COLO668 (cell line): ENCODE data around the gene G0S2.

Experiments used
- DNase-seq: peaks from one replicate; lab custom pipeline; 2025; ENCODE audit not compliant: unreplicated experiment; lab: John Stamatoyannopoulos, UW

The G0S2 gene

DNA sequence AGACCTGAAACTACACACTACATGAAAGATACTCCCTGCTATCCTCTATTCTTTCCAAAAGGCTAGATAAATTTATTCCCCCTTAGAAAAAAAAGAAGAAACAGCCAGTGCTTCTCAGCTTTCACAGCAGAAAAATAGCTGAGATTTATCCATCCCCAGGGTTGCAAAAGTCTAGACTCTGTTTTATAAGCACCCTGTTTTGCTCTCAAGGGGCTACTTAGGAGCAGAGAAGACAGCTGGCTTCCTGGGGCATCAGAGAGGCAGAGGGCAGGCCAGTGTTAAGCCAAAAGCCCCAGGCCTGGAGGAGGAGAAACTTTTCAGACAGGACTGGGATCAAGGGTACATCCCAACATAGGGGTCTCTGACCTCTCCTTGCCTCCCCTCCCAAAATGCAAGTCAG lies 26.9 kb upstream of the G0S2 start:
- no peak for DNase-seq

DNA sequence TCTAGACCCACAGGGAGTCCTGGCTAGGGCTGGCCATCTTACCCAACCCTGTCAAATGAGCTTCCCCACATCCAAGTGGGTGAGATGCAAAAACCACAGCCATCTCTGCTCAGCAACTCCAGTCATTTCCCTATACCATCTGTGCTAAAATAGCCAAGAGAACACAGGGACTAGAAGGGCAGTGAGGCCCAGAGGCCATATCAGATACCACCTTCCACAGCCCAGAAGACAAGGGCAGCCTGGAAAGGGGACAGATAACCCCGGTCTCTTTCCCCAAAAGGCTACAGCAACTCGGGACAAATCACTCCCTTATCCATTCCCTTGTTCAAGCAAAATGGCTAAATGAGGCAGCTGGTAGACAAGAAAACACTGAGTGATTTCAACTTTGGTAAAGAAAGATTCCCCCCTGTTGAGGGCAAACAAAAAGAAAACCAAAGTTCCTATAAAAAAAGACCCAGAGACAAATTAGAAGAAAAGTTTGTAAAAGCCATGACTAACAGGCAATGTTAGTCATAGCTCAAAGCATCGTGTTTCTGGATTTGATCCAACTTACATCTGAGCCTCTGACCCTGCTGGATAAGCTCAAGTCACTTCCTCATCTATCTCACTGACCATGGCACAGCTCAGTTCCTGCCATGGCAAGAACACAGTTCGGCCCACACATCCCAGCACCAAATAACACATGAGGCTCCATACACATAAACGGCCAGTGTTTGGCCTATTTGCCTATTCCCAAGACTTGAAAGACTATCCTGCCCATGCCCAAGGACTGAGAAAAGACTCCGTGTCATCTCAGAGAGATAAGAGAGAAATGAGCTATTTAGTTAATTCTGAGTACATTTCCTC lies 26.1 kb upstream of the G0S2 start:
- peak; percentile 15 for DNase-seq

DNA sequence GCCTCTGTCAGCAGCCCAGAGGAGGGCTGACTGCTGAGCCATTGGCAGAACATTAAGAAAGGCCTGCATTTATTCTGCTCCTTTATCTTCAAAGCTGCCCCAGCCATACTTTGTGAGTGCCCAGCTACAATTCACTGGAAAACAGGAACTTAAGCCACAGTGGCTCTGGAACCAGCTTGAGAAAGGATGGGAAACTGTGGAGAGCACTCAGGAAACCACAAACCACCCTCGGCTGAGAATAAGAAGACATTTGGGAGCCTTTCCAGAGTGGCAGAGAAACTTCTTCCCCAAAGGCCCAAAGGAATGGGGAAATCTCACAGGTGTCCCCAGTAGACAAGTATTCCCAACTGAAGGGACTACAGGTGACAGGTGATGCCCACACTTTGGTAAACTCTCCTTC lies 24.8 kb upstream of the G0S2 start:
- no peak for DNase-seq

DNA sequence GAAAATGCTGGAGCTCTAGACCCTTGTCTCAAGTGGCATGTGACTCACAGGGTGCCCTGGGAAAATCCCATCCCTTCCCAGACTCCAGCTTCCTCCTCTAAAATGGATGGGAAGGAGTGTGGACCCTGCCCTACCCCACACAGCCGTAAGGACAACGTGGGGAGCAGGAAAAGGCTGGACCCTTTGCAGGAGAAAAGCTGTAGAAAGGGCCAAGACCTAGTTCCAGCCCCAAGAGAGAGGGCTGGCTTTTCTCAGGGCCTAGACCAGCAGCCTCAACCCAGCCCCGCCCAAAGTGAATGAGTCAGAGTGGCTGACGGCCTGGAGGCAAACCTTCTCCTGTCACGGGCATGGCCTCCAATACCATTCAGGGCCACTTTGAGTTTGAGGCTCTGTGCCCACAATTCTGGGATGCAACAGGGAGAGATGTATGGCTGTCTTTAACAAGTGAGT lies 24.0 kb upstream of the G0S2 start:
- peak; percentile 76 for DNase-seq

DNA sequence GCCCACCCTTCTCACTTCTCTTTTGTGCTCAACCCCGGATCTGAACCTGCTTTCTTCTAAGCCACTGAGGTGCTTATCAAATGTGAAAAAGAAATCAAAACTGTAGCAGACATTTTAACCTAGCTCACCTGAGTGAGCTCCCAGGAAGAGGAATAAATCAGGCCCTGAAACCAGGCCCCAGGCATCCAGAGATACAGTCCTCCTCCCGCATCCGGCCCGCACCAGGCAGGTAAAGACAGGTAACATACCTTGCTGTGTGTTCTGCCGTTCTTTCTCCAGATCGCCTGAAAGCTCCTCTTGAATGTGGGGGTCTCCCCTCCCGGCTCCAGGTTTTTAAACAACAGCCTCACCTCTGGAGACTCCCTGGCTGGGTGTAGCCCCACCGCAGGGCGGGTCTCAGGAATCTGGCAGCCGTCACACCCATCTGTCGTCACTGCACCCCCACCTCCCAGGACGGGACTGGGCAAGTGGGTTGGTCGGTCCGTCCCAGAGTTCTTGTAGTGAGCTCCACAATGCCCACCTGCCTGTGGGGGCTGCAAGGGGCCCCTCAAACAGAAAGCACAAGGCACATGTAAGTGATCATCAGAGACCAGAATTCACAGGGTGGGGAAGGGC lies 23.0 kb upstream of the G0S2 start, which contains the start of gene LAMB3:
Gene LAMB3 (minus strand): TSS at position 305 of the 615 bp plus-strand sequence. CDS start 1,481 bp downstream, outside the sequence.
- DNase-seq: peak; percentile 71

DNA sequence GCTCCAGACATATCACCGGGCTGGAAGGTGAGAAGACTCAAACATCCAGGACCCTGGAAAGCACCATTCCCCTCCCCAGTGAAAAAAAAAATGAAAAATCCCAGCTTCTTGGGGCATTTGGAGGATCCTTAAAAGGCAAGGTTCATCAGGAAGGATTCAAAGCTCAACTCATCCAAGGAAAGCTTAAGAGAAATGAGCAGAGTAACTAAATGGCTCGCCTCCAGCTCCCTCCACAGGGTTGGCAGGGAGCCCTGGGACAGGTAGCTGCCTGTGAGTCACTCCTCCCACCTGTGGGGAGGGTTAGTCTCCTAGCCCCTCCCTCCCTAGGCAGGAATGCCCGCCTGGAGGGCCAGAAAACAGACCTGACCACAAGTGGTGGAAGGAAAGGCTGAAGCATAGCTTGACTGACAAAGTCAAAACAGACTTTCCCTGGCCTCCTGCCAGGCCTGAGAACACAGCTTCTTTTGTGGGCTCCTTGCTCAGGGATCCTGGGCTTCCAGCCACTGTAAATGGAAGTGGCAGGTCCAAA lies 22.3 kb upstream of the G0S2 start:
- DNase-seq: peak; percentile 96

DNA sequence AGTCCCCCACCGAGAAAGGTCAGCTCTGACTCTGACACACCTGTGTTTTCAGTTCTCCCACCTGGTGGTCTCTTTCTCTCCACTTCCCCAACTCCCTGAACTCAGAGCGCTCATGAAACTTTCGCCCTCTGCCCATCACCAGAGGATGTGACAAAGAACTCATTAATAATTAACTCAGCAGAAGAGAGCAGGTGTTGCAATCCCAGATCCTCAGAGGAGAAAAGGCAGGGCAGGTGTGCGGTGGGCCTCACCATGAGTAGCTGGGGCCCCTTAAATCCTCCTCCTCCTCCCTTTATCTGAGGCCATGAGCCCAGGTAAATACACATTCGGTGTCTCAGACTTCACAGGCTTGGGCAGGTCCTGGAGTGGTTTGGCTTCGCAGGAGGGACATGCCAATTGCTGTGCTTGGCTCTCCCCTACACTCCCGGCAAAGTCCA lies 21.3 kb upstream of the G0S2 start:
- DNase-seq: peak; percentile 88

DNA sequence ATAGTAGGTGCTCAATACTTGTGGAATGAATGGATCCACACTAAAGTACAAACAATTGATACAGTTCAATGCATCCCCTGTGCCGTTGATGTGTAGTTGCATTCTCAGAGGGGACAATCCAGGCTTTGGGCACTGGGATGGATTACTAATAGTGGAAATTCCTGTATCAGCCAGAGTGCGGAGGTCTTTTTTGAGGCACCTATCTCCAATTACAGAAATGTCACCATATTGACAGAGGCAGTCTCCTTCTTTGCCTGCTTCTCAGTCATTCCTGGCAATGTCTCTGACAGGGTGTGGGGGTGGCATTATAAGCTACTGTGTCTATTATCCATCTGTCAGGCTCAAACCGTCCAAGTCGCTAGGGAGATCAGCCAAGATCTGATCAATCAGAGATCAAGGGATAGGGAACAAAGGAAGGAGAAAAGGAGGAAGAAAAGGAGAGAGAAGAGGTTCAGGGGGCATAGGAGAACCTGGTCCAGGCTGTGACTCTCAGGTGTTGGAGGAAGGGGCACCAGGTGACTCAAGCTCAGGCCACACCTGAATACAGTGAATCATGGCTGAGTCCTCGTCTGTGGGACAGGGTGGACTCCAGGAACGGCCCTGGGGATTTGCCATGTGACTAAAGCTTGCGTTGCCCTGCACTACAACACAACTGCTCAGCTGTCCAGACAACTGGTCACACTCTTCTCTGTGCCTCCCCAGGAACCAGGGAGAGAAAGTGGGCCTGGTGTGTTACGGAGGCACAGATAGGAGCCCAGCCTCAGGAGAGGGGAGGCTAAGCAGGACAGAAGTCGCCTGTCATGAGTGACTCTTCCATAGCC lies 19.6 kb upstream of the G0S2 start:
- DNase-seq: no peak

DNA sequence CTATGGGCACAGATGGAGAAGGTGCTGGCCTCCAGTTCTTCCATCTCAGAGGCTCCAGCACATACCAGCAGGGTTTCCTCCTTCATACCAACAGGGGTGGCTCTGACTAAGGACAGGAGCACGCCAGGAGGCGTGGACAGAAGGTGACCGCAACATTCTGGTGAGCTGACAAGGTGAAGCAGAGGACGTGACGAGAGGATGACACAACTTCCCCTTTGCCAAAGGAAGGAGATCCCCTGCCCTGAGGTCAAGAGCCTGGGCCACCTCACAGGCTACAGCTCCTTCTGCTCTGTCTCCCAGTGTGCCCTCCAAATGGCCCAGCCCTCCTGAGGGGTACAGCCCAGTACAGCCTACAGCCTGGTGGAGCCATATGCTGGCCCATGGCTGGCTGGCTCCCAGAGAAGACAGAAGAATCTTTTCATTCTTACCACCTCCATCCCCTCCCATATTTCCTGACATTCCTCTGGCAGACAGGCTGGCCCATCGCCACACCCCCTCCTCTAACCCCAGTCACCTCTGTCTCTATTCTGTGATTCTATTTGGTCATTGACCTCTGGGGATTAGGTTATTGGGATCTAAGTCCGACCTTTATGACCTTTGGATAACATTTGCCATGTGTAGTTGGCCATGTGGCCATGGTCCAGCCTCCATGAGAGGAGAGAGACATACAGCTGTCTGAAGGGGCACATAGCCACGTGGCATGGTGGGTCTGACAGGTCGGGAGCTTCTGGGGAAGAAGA lies 17.9 kb upstream of the G0S2 start:
- no peak for DNase-seq

DNA sequence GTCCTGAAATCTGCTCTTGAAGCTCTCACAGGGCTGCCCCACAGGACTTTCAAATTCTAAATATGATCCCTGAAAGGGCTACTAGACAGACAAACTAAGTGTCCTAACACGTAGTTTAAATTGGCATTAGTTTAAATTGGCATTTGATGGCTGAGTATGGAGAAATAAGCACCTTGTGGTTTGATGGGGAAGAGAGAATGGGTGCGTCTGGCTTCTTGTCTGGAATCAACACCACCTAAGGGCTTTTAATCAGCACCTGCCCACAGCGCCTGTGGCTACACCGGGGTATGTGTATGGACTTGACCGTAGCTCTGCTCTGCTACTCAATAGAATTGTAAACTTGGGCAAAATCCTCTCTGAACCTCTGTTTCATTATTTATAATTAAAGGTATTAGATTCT lies 17.3 kb upstream of the G0S2 start:
- no peak for DNase-seq

DNA sequence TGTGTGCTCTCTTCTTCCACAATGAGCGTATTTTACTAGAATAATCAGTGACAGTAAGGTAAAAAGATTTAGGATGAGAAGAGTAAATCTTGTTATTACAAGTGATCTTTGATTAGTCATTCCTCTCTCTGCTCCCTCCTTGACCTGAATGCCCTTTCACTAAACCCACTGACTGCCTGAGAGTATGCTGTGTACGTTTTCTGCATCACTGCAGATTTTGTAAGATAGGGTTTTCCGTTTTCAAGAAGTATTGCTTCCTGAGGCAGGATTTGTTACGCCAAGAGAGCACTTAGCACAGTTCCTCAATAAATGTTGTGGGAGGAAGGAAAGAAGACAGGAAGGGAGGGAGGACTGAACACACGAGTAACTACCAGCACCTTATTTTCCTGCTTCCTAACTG lies 15.3 kb upstream of the G0S2 start:
- DNase-seq: no peak

DNA sequence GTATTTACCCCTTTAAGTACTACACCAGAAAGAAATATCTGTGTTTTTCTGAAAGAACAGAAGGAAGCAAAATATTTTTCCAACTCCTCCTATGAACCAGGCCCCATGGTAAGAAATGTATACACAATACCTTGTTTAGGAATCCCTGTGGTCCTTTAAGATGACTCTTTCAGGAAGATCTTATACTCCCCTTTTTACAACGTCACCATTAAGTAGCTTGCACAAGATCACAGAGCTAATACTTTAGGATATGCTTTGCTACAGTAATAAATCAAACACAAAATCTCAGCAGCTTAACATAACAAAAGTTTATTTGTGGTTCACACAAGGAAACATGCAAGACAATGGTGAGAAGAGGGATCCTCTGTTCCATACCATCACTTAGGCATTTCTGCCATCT lies 14.1 kb upstream of the G0S2 start:
- DNase-seq: no peak

DNA sequence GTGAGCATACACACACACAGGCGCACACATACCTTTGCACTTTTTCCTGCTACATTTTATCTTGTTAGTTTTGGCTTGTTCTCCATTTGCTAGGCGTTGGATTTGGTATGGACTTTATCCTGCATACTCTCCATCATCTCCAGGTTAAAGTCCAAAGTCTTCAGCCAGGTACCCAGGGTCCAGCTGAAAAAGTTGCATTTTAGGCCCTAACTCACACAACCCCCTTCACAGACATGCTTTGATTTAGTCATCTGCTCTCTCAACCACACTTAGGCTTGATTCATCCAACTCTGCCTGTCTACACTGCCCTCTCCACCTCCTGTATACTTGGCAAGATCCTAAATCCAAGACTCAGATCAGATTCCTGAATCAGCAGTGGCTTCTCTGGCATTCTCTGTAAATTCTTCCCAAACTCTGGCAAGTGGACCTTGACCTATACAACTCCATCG lies 12.3 kb upstream of the G0S2 start:
- DNase-seq: no peak

DNA sequence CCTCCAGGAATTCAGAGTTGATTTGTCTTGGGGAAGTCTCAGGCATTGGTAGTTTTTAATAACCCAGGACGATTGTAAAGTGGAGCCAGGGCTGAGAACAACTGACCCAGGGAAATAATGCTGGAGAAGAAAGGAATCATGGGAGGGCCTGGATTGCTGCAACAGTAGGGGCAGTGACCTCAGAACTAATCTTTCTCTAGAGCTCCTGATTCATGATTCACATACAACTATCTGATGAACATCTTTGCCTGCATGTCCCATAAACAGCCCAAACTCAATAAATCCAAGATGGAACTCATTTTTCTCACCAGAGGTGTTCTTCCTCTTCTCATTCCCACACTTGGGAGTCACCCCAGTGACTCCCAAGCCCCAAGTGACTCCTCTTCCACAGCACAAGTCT lies 8.1 kb upstream of the G0S2 start:
- DNase-seq: no peak

DNA sequence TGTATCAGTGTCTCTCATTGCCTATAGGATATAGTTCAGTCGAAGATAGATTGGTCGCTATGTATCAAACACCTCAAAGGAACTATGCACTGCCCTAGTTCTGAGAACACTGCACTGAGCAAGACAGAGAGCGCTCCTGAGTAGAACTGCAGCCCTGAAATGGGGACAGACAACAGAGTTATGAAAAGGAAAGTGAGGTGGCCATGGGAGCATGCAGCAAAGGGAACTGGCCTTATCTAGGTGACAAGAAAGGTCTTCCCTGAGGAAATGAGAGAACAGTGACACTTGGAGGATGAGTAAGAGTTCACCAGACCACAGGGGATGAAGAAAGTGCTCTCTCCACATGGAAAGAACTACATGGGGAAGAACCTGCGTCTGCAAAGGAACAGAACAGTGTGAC lies 7.5 kb upstream of the G0S2 start:
- no peak for DNase-seq

DNA sequence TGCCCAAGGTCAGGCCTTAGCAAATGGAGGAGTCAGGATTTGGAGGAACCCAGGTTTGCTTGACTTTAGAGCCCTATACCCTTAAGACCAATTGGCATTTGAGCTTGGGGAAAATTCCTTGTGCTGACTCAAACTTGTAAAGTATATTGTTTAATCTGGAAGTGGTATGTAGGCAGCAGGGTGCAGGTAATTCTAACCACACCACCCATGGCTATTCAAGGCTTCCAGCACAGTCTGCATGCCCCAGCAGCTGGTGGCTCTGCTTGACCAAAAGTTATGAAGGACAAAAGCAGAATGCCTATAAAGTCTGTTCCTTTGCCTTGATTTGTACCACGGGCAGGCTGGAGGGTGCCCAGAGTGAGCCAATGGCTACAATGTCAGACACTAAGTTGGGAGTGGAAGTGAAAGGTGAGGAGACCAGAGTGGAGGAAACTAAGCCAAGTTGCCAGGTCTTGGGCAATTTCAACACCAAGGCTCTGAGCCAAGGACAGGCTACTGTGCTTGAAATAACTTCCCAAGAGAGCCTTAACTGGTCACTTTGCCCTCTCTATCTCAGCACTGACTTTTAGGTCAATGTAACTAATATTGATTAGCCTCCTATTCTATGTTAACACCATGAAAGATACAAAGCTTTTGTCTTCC lies 4.7 kb upstream of the G0S2 start:
- DNase-seq: no peak

DNA sequence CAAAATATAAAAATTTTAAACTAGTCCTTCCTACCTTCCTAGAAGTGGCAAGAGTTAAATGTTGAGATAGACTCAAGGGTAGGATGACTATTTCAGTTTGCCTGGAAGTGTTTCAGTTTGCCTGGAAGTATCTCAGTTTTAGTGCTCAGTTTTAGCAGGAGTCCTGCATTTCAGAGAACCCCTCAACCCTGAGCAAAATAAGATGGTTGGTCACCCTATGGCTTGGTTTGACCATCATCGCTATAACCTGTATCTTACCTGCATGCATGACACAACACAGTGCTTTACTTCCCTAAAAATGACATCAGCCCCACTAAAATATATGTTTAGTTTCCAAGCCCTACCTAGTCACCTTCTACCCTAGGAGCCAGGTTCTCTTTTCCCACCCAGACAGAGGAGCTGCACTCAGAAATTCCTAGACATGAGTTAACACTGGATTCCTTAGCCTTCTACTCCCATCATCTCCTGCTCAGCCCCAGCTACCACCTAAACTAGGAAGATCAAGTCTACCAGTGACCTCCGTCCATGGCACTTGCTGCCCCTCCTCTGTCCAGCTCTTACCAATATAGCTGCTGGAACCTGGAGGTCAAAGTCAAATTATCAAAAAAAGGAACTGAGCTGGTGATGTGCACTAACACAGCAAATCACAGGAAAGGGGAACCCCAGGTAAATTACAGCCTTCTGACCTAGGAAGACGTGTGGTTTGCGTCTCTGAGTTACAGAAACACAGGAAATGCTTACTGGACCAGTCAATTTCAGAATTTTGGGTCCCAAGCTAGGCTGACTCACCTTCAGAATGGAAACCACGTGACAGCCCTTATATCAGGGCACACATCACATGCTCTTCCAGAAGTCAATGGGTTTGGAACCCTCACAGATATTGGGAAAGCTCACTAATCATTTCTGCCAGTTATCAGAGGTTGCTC lies 2.2 kb upstream of the G0S2 start:
- DNase-seq: no peak

DNA sequence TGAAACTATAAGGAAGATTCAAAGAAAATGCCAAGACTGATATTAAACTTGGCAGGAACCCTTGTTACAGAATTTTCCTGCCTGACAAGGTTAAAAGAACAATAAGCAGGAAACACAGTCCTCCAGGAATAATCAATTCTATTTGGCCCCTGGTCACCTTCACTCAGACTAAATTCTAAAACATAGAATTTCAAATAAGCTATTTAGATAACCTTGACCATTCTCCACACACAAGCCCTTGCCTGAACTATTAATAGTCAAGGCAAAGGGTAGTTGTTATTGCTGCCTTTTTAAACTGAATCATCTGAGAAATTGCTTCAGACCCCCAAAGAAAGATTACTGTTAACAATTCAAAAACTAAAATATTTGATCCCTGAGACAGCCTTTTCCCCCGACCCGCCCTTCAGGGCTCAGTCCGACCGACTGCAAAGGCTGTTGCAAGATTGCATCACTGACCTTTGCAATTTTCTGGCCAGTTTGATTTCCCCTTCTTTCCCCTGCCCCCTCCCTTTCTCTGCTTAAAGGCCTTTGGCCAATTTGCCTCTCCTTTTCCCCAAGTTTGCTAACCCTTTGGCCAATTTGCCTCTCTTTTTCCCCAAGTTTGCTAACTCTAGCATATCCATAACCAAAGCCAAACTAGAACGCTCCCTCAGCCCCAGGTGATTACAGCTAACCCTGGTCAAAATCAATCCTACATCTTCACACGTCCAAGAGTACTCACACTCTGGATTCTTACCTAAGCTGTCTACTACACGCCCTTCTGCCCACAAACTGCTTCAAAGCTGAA lies 1.4 kb upstream of the G0S2 start:
- DNase-seq: no peak
